Measurements from ENCODE around the gene NCAPD3. TPM values are rescaled to one million over a fixed set of nuclear protein-coding genes. Genes with fewer than 3 reads are reported as not detected.

The NCAPD3 gene
- total and polyA plus RNA-seq, 2 donors from 2014 or later: 3.7 to 21.3 TPM

- peaks cover 0 to 6% (median 3%) of the 10 kb centered on the region in 3 donors for H3K4me1 ChIP-seq (ENCODE audit: control insufficient read depth in 2 of 3, insufficient read depth in 2 of 3, low read depth in 1 of 3, low read length in 3 of 3)
- TF ChIP-seq CTCF (IDR thresholded peaks at IDR 0.05; ENCODE audit: borderline replicate concordance, extremely low read depth, insufficient read depth): no peak
- FAIRE-seq (no peak), DNase-seq (peak in 4 of 5 donors; percentile 21 to 28 (median 22))
- H3K4me3 ChIP-seq (ENCODE audit: low read length in 3 of 3): no peak overlapping the region
- intact Hi-C loops (cut with DNase I): no loop called here
- H3K27me3 ChIP-seq (ENCODE audit: control insufficient read depth, insufficient read depth, low read length): no peaks in the 10 kb centered on the region
- H3K36me3 ChIP-seq (ENCODE audit: control insufficient read depth in 2 of 3, insufficient read depth in 3 of 3, low read length in 3 of 3): peaks cover 0 to 7% (median 2%) of the 10 kb centered on the region in 3 donors
- H3K9ac ChIP-seq (ENCODE audit: low read length in 3 of 3): no peak overlapping the region
- H3K27ac ChIP-seq (ENCODE audit: low read depth in 2 of 2, low read length in 2 of 2): no peak overlapping the region
- no peaks in the 10 kb centered on the region for H3K9me3 ChIP-seq (ENCODE audit: control insufficient read depth in 2 of 3, insufficient read depth in 1 of 3, low read length in 3 of 3)
Observed at GRCh38 chr11:134231958-134232659, 8.3 kb upstream of the NCAPD3 start.

GRCh38 chr11:134230339-134230738 lies 6.6 kb upstream of the NCAPD3 start:
- H3K4me1 ChIP-seq (ENCODE audit: control insufficient read depth in 2 of 3, insufficient read depth in 2 of 3, low read depth in 1 of 3, low read length in 3 of 3): peaks cover 3 to 15% (median 10%) of the 10 kb centered on the region in 3 donors
- H3K36me3 ChIP-seq (ENCODE audit: control insufficient read depth in 2 of 3, insufficient read depth in 3 of 3, low read length in 3 of 3): no peaks in the 10 kb centered on the region
- no peak for TF ChIP-seq CTCF (IDR thresholded peaks at IDR 0.05; ENCODE audit: borderline replicate concordance, extremely low read depth, insufficient read depth)
- H3K9ac ChIP-seq (ENCODE audit: low read length in 3 of 3): no peak overlapping the region
- no peaks in the 10 kb centered on the region for H3K9me3 ChIP-seq (ENCODE audit: control insufficient read depth in 2 of 3, insufficient read depth in 1 of 3, low read length in 3 of 3)
- DNase-seq (peak in 2 of 5 donors; percentile 17 to 18), FAIRE-seq (no peak)
- no peak overlapping the region for H3K27ac ChIP-seq (ENCODE audit: low read depth in 2 of 2, low read length in 2 of 2)
- intact Hi-C loops (cut with DNase I): no loop called here
- H3K4me3 ChIP-seq (ENCODE audit: low read length in 3 of 3): no peak overlapping the region
- H3K27me3 ChIP-seq (ENCODE audit: control insufficient read depth, insufficient read depth, low read length): no peaks in the 10 kb centered on the region

GRCh38 chr11:134229126-134229790 lies 5.5 kb upstream of the NCAPD3 start:
- H3K27me3 ChIP-seq (ENCODE audit: control insufficient read depth, insufficient read depth, low read length): no peaks in the 10 kb centered on the region
- intact Hi-C loops (cut with DNase I): no loop called here
- no peaks in the 10 kb centered on the region for H3K36me3 ChIP-seq (ENCODE audit: control insufficient read depth in 2 of 3, insufficient read depth in 3 of 3, low read length in 3 of 3)
- no peak overlapping the region for H3K4me3 ChIP-seq (ENCODE audit: low read length in 3 of 3)
- H3K9me3 ChIP-seq (ENCODE audit: control insufficient read depth in 2 of 3, insufficient read depth in 1 of 3, low read length in 3 of 3): no peaks in the 10 kb centered on the region
- no peak for FAIRE-seq
- no peak overlapping the region for H3K27ac ChIP-seq (ENCODE audit: low read depth in 2 of 2, low read length in 2 of 2)
- TF ChIP-seq CTCF (IDR thresholded peaks at IDR 0.05; ENCODE audit: borderline replicate concordance, extremely low read depth, insufficient read depth): no peak
- H3K4me1 ChIP-seq (ENCODE audit: control insufficient read depth in 2 of 3, insufficient read depth in 2 of 3, low read depth in 1 of 3, low read length in 3 of 3): peaks cover 3 to 15% (median 10%) of the 10 kb centered on the region in 3 donors
- no peak for DNase-seq
- H3K9ac ChIP-seq (ENCODE audit: low read length in 3 of 3): no peak overlapping the region
